Adrenal gland (tissue), 5 donors: Measurements from ENCODE around the gene FAXDC2.

Source experiments
- POLR2A ChIP-seq, 2 donors: fragments of 450-650 bp; IDR thresholded peaks; one replicate each; pipeline ENCODE4 v1.6.1; 2017; ENCODE audit warnings: antibody characterized with exemption in 2 of 2, mild to moderate bottlenecking in 2 of 2, moderate library complexity in 1 of 2
- TF ChIP-seq, protein P1 (sequence below), 6 experiments: fragments of 450-650 bp in 4 of 6; fragments of 200-600 bp in 2 of 6; sonication (generic) in 1 of 6; IDR thresholded peaks; 1 replicate in 5 of 6; 2 replicates in 1 of 6; pipeline versions ENCODE4 v1.5.1 to v1.8.0; 2016 to 2021; ENCODE audit warnings: antibody characterized with exemption in 6 of 6, mild to moderate bottlenecking in 2 of 6, moderate library complexity in 1 of 6
- donor health status: DM: no; HTN: no; CAD: no.

DNA sequence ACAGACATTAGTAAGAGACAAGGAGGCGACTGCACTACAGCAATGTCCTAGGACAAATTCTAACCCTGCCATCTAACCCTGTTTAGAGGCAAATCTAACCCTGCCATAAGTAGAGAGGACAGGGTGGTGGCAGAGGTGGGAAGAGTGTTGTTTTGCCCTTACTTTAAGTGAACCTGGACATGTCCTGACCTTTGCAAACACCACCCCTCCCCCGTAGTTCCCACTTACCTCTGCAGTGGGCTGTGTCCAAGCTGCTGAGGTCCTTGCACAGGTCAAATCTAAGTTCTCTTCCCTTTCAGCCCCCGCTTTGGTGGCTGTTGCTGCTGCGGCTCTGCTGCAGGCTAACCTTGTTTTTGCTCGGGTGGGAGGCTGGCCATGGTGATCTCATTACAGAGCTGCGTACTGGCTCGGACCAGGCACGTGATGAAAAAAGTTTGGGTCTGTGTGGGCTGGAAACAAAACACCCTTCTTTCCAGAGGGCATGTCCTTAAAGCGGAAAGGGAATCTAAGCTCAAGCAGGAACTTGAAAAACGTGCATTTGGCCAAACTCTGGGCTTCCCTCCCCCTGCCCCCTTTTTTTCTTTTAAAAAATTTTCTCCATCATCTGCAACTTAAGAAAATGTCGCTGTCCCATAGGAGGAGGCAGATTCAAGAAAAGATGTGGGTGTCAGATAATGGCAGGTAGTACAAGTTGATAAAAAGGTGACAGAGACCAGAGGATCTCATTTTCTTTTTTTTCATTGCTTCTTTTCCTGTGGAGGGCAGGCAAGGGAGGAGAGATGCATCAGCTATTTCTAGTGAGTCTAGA, at the start of gene FAXDC2:
- peak; percentile 44 to 91 for TF ChIP-seq POLR2A (IDR thresholded peaks at IDR 0.05)
- TF ChIP-seq, protein P1, sequence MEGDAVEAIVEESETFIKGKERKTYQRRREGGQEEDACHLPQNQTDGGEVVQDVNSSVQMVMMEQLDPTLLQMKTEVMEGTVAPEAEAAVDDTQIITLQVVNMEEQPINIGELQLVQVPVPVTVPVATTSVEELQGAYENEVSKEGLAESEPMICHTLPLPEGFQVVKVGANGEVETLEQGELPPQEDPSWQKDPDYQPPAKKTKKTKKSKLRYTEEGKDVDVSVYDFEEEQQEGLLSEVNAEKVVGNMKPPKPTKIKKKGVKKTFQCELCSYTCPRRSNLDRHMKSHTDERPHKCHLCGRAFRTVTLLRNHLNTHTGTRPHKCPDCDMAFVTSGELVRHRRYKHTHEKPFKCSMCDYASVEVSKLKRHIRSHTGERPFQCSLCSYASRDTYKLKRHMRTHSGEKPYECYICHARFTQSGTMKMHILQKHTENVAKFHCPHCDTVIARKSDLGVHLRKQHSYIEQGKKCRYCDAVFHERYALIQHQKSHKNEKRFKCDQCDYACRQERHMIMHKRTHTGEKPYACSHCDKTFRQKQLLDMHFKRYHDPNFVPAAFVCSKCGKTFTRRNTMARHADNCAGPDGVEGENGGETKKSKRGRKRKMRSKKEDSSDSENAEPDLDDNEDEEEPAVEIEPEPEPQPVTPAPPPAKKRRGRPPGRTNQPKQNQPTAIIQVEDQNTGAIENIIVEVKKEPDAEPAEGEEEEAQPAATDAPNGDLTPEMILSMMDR (IDR thresholded peaks at IDR 0.05), result no peak
